DMS153 (cell line): ENCODE results near the gene SCYL2.
"Not testable (repeated sequence)": the region's sequence is repeated elsewhere in the genome, so short reads cannot be mapped to it uniquely, and the experiment has no call there.

Source experiments
- DNase-seq: peaks from one replicate; lab custom pipeline; 2025; lab: John Stamatoyannopoulos, UW

Gene SCYL2

DNA sequence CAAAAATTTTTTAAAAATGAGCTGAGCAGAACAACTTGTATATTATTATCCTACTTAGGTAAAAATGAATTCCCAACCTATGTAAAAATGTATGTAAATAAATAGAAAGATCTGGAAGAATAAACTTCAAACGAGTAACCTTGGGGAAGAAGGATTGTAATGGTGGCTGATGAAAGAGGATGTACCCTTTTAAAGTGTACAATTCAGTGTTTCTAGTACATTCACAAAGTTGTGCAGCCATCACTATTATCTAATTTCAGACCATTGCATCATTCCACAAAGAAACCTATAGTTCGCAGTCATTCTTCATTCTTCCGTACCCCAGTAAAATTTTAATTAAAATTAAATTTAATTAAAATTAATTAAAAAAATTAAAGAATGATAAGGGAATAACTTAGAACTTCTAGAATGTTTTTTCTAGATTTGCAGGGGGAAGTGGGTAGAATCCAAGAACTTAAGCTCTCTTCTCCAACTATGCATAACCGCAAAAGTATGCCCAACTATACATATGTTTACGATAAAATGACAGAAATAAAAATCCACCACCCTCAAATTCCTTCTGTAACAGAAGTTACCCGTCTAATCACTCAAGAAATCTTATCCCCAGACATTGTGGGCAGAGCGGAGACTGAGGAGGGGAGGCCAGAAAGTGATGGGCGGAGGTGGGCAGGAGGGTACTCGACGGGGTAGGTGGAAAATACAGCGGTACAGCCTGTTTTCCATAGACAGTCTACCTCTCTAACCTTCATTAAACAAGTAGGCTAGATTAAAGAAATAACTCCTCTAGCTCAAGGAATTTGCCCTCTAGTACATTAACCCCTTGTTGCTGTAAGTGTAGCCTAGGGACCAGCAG, 1.0 kb upstream of the SCYL2 start:
- DNase-seq, result no peak

DNA sequence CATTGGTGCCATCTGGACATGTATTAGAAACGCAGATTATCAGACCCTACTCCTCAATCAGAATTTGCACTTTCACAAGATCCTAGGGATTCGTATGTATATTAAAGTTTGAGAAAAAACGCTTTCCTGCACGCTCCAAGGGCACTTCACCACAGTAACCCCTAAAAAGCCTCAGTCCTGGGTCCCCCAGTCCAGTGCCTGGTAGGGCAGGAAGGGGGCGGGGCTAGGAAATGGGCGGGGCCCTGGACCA, 467 bp upstream of the SCYL2 start:
- DNase-seq, result no peak

DNA sequence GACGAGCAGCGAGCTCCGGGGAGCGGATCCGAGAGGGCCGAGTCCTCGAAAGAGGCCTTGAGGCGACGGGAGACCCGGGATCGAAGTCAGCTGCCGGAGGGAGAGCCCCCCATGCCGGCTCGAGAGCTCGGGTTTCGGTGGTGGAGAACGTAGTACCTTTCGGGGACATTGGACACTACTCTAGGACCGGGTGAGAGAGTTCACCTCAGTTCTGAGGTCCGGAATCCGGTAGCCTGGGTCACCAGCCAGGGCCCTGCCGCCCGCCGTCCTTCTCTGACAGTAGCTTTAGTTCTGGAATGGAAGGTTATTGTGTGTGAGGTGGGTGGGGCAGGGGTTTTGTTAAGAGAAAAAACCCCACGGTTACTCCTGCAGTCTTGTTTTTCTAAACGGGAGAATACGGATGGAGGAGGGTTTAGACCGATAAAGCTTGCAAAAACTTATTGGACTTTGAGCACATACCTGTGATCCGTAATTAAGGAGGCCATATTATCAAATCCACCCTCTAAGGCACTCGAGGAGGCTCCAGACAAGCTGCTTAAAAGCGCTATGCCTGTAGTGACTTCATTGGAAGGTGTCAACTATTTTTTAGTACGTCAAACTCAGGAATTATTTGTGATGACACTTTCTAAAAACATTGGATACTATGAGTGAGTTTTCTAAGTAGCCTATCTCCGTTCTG, 765 bp downstream of the SCYL2 start:
- DNase-seq, result no peak

DNA sequence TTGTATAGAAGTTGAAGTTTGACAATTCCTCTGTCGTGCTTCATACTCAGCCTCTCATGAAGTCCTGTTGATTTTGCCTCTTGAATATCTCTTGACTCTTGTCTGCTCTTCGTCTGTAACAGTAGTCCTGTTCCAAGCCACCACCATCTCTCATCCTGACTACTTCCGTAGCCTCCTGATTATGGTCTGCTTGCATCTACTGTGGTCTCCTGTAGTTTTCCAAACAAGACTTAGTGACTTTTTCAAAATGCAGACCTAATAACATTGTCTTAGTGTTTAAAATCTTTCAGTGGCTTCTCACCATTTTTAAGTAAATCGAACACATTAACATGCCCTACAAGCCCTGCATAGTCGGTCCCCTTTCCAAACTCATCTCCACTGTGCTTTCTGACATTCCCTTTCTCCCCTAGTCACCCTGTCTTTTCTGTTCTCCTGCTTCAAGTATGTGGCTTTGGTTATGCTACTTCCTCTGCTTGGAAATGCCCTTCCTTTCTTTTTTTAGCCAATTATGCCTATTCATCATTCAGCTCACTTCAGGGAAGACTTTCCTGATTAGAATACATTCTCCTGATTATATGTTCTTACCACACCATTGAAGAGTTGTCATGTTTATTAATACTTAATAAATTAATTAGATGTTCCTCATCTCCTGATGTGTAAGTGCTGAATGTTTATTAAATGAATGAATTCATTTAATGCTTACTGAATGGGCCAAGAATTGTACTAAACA, 2.0 kb downstream of the SCYL2 start:
- no peak for DNase-seq

DNA sequence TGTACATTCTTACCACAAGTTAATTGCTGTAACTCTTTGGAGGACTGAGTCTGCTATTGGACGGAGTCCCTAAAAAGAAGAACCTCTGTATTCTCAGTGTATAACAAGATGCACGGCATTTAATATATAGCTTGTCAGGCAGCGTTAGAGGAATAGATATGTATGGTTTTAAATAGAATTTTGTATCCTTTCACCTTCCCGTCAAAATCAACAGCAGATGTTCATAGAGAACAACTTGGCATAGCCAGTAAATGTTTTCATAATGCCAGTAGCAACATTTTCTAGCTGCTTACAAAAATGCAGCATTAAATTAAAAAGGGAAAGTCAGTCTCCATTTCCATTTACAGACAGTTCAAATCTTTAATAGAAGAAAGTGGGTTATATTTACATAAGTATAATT, 6.8 kb downstream of the SCYL2 start:
- no peak for DNase-seq

DNA sequence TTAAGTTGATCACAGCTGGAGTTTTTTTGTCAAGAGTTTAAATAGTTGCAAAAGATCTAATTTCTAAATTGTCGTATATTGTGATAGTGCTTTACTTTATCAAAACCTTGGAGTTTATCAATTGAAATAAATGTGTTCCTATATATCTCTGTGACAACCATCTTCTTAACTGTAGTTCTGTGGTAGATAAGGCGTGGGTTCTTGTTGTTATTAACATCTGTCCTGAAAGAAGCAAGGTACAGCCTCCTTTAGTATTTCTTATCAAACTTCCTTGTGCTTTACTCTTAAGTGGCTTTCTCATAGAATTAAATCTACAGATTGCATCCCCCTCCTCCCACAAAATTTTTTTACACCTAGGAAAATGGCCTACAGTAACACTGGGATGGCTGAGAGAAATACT, 7.3 kb downstream of the SCYL2 start:
- DNase-seq, result no peak

DNA sequence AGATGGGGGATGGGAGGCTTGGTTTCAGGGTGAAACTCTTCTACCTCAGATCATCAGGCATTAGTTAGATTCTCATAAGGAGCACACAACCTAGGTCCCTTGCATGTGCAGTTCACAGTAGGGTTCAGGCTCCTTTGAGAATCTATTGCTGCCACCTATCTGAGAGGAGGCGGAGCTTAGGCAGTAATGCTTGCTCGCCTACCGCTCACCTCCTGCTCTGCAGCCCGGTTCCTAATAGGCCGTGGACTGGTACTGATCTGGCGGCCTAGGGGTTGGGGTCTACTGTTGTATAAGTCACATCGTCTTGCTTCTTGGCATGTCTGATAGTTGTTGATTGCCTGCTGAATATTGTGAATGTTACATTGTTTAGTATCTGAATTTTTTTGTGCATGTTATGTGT, 12.2 kb downstream of the SCYL2 start:
- DNase-seq, result no peak

DNA sequence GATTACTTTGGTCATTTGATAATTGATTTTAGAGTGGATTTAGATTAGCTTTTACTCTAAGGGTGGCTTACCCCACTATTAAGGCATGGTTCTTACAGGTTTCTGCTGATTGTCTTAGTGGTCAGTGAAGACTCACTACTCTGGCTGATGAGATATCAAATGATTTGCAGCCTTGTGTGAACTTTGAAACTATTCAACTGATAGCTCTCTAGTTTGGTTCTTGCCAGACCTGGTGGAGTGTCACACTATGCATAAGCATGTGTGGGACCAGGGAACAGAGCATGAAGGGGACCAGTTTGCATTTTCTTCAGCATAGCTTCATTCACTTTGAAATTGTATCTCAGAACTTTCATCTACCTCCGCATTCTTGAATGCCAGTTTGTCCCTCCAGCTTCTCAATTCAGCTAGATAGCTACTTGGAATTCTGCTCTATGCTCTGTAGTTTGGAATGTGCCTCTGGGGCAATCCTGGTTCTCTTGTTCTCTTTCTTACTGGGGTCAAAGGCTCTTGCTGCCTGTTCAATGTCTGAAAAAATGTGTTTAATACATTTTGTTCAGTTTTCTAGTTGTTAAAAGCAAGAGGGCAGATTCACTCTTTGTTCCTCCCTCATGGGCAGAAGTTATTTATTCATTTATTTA, 12.7 kb downstream of the SCYL2 start:
- DNase-seq, result no peak

DNA sequence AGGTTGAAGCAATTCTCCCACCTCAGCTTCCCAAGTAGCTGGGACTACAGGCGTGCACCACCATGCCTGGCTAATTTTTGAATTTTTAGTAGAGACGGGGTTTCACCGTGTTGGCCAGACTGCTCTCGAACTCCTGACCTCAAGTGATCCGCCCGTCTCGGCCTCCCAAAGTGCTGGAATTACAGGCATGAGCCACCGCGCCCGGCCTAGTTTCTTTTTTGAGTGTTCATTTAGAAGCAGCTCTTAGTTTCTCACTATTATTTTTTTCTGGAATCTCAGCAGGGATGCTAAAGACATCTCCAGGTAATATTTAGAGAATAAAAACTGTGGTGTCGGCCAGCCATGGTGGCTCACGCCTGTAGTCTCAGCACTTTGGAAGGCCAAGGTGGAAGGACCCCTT, 17.6 kb downstream of the SCYL2 start:
- not testable (repeated sequence) for DNase-seq

DNA sequence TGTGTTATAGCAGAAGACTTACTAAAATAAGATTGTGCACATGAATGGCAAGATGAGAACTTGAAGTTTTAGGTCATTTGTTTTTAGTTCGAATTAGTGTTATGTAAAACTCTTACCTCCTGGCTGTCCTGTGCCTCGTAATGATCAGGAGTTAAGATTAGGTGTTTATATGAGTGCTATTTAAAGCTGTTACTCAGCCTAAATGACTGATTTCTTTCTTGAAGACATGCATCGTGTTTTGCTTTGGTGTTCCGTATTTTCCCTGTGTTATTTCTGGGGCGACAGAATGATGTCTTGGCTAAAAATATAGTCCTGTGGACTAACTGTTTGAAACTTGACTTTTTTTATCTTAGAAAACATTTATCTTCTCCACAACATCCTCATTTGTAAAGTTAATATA, 22.1 kb downstream of the SCYL2 start:
- no peak for DNase-seq

DNA sequence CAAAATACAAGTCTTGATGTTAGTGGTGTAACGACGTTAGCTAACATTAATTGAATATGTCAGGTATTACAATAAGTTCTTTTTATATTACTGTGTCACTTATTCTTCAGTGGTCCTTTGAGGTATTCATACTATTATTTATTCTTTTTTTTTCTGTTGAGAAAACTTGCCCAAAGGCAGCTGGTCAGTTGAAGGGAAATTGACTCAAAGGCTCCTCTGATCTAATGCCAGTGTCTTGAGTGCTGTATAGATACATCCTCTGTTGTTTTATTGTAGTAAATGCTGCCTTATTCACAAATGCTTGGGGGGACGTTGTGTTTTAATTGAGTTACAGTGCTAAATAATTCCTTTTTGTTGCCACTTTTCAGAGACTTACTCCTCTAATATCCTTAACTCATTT, 23.0 kb downstream of the SCYL2 start:
- DNase-seq, result no peak

DNA sequence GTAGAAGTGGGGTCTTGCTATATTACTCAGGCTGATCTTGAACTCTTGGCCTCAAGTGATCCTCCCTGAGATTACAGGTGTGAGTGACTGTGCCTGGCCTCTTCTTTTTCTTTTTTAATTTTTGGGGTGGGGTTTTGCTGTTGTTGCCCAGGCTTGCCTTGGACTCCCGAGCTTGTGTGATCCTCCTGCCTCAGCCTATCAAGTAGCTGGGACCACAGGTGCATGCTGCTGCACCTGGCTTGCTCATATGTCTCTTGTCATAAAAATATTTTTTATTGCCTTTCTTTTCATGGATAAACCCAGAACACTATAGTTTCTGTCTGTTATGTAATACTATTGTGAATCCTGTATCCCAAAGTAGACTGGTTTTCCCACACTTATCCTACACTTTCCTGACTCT, 26.0 kb downstream of the SCYL2 start:
- DNase-seq, result peak; percentile 3

DNA sequence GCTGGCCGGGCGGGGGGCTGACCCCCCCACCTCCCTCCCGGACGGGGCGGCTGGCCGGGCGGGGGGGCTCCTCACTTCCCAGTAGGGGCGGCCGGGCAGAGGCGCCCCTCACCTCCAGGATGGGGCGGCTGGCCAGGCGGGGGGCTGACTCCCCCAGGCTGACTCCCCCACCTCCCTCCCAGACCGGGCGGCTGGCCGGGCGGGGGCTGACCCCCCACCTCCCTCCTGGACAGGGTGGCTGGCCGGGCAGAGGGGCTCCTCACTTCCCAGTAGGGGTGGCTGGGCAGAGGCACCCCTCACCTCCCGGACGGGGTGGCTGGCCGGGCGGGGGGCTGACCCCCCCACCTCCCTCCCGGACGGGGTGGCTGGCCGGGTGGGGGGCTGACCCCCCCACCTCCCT, 27.4 kb downstream of the SCYL2 start:
- not testable (repeated sequence) for DNase-seq

DNA sequence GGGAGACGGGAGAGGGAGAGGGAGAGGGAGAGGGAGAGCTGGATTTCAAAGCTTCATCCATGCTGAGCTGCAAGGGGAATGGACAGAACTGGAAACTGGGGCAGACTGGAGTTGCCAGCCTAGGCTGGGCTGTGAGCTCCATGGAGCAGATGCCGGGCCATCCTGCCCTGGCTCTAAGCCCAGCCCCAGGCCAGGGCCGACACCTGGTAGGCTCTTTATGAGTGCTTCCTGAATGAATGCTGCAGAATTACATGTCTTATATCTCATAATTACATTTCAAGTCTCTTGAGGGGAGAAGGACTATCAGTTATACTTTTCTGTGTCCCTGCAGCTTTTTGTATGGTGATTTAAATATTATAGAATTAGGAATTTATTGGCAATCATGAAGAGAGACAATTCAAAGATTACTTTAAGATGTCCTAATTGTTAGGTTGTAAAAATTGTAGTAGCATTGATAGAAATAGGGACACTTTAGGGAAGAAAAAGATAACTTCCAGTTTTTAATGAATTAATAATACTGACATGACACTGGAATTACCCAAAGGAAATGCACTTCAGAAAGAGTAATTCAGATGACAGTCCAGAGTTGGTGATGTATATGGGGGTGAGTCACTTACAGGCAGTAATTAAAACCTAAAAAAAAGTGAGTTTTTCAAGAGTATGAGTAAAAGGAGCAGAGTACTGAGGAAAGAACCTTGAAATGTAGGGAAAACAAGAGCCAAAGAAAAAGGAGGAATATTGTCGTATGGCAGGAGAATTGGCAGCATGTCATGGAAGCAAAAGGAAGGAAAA, 29.0 kb downstream of the SCYL2 start:
- DNase-seq, result no peak

DNA sequence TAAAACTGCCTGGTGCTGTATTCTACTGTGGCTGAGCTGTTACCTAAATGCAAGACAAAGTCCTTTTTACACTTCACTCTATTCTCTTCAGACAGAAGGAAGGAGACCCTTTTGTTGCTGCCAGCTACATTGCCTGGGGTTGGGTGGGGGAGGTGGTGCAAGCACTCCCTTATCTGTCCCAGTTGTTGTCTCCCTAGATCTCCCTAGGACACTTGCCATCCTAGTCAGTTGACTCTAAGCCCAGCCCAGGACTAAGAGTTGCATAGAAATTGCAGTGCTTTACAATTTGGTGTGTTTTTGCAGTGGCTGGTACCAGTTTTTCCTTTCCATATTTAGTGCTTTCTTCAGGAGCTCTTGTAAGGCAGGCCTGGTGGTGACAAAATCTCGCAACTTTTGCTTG, 35.1 kb downstream of the SCYL2 start:
- DNase-seq, result no peak

DNA sequence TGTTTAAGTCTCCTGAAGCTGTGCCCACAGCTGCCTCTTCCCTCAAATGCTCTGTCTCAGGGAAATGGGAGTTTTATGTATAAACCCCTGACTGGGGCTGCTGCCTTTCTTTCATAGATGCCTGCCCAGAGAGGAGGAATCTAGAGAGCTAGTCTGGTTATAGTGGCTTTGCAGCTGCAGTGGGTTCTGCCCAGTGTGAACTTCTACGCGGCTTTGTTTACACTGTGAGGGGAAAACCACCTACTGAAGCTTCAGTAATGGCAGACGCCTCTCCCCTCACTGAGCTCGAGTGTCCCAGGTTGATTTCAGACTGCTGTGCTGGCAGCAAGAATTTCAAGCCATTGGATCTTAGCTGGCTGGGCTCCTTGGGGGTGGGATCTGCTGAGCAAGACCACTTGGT, 36.9 kb downstream of the SCYL2 start:
- no peak for DNase-seq

DNA sequence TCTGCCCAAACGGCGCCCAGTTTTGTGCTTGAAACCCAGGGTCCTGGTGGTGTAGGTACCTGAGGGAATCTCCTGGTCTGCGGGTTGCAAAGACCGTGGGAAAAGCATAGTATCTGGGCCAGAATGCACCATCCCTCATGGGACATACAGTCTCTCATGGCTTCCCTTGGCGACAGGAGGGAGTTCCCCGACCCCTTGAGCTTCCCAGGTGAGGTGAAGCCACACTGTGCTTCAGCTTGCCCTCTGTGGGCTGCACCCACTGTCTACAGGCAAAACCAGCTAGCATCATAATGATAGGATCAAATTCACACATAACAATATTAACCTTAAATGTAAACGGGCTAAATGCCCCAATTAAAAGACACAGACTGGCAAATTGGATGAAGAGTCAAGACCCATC, 37.4 kb downstream of the SCYL2 start:
- not testable (repeated sequence) for DNase-seq

DNA sequence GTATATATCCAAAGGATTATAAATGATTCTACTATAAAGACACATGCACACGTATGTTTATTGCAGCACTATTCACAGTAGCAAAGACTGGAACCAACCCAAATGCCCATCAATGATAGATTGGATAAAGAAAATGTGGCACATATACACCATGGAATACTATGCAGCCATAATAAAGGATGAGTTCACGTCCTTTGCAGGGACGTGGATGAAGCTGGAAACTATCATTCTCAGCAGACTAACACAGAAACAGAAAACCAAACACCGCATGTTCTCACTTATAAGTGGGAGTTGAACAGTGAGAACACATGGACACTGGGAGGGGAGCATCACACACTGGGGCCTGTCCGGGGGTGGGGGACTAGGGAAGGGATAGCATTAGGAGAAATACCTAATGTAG, 41.2 kb downstream of the SCYL2 start:
- not testable (repeated sequence) for DNase-seq

DNA sequence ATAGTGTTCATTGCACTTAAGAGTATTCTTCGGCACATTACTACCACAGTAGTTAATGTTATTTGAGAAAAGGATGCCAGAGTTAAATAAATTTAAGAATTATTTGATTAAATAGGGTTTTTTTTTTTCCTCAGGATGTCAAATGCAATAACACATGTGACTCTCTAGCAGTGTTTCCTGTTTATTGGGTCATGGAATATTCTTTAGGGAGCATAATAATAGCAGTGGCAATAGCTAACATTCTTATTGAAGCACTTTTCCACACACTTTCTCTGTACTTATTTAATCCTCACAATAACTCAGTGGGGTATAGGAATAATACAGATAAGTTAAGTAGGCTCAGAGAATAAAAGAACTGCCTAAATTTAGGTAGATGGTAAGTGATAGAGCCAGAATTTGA, 44.3 kb downstream of the SCYL2 start:
- DNase-seq, result no peak

DNA sequence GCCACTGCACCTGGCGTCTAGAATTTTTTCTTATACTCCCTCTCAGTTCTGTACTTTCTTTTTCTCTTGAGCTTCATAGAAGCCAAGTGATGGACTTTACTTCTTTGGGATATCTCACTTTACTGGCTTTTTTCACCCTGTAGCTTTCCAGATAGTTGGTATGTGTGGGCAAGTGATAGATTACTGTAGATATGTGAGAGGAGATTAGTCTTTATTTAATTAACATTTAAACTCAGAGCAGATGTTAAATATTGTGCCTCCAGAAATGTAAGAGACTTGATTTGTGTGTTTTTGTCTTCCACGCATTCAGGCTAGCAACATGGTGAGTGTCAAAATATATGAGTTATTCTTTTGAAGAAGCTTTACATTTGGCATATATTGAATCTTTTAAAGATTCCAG, 50.4 kb downstream of the SCYL2 start:
- no peak for DNase-seq

DNA sequence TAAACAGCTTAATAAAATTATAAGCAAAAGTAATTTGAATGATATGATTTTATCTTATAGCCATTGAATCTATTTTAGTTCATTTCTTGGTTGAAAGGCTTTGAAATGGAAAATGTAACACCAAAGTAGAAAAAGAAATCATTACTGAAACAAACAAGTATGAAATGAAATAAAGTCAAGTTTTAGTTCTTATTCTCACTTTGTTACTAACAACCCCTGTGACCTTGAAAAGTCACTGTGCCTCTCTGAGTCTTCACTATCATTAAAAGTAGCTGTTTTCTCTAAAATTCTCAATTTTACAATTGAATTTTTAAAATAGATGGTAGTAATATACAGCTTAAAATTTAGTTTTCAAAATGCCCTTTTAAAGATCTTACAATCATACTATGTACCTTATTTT, 57.5 kb downstream of the SCYL2 start:
- DNase-seq, result no peak

DNA sequence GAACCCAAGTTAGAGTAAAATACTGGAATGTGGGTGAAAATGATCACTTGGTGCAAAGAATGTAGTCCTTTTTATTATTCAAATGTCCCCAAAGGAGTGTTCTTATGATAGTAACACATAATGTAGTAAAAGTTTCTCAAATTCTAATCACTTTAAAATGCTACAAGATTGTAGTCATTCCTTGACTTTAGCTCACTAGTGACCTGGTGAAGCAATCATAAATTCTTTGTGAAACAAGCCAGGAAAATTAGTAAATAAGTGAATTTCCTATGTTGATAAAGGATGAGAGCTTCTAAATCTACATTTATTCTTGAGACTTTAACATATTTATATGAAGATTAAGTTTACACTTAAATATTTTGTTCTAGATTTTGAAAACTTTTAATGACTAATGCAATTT, 59.2 kb downstream of the SCYL2 start:
- DNase-seq, result no peak
